Measurements from ENCODE around the gene KMT2E. TPM values are rescaled to one million over a fixed set of nuclear protein-coding genes. Genes with fewer than 3 reads are reported as not detected.

The KMT2E gene
- polyA plus RNA-seq, 1 experiment: 4.4 TPM

DNA sequence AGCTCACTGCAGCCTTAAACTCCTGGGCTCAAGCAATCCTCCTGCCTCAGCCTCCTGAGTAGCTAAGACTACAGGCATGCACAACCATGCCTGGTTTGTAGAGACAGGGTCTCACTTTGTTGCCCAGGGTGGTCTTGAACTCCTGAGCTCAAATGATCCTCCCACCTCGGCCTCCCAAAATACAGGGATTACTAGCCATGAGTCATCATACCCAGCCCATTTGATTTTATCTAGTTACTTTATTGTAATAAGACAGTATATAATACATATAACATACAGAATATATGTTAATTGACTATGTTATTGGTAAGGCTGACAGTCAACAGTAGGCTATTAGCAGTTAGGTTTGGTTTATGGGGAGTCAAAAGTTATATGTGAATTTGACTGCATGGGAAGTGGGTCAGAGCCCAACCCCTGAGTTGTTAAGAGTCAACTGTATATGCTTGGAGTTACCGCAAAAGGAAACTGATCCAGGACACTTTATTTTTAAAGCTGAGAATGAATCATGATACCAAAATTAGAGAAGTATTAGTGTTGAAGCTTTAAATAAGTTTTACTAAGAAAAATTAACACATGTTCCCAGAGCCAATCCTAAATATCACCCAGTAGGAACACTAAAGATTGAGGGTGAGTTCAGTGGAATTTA, 20.7 kb upstream of the KMT2E start:
- ChIA-PET POLR2A (no interaction called here), CTCF (interaction anchor here (1.3 kb wide), 1 partner anchor 15 kb away, joined by 4 read pairs; no protein-coding TSS in a partner anchor)
- Histone ChIP-seq H3K36me3 (ENCODE audit: control insufficient read depth, insufficient read depth, low read length) (peaks cover 2% of the 10 kb centered on the region; the same call in 1 of the 2 replicates), H3K4me3 (ENCODE audit: low read depth, low read length) (no peak overlapping the region), H3K27me3 (ENCODE audit: control insufficient read depth, insufficient read depth, low read length) (no peaks in the 10 kb centered on the region)
- DNase-seq (ENCODE audit: low read depth): no peak
- TF ChIP-seq, protein P1, sequence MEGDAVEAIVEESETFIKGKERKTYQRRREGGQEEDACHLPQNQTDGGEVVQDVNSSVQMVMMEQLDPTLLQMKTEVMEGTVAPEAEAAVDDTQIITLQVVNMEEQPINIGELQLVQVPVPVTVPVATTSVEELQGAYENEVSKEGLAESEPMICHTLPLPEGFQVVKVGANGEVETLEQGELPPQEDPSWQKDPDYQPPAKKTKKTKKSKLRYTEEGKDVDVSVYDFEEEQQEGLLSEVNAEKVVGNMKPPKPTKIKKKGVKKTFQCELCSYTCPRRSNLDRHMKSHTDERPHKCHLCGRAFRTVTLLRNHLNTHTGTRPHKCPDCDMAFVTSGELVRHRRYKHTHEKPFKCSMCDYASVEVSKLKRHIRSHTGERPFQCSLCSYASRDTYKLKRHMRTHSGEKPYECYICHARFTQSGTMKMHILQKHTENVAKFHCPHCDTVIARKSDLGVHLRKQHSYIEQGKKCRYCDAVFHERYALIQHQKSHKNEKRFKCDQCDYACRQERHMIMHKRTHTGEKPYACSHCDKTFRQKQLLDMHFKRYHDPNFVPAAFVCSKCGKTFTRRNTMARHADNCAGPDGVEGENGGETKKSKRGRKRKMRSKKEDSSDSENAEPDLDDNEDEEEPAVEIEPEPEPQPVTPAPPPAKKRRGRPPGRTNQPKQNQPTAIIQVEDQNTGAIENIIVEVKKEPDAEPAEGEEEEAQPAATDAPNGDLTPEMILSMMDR (IDR thresholded peaks at IDR 0.05; ENCODE audit: insufficient read depth, low read depth, low read length): no peak

DNA sequence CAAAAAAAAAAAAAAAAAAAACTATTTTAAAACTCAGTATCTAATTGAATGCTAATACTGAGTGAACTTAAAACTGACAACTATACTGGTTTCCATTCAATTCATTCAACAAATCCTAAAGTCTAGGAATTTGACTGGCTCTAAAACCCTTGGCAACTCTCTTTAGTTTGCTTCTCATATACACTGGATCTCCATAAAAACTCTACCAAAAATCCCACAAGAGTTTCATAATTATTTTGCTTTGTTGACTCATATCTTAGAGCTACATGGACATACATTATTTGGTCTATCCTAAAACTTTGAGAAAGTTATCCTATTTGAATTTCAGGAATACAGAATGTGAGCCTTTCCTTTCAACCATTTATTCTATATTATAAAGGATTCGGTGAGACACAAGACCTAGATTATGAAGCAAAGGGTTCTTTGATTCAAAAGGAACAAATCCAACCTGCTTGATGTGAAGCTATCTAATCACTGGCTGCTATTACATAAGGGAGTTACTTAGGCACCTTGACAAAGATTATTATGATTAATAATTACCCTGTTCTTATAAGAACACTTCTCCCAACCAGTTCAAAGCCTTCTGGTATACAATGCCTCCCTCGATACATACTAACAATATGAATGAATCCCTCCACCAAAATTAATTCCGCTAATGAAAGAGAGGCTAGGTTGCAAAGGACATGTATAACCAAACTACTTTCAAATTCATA, 15.8 kb upstream of the KMT2E start:
- Histone ChIP-seq H3K36me3 (ENCODE audit: control insufficient read depth, insufficient read depth, low read length) (no peaks in the 10 kb centered on the region), H3K4me3 (ENCODE audit: low read depth, low read length) (no peak overlapping the region), H3K27me3 (ENCODE audit: control insufficient read depth, insufficient read depth, low read length) (no peaks in the 10 kb centered on the region)
- DNase-seq (ENCODE audit: low read depth): no peak
- CTCF ChIA-PET: interaction anchor here (1.8 kb wide), 1 partner anchor 18 kb away, joined by 7 read pairs; no protein-coding TSS in a partner anchor
- TF ChIP-seq, protein P1 (IDR thresholded peaks at IDR 0.05; ENCODE audit: insufficient read depth, low read depth, low read length): no peak
- POLR2A ChIA-PET: no interaction called here

DNA sequence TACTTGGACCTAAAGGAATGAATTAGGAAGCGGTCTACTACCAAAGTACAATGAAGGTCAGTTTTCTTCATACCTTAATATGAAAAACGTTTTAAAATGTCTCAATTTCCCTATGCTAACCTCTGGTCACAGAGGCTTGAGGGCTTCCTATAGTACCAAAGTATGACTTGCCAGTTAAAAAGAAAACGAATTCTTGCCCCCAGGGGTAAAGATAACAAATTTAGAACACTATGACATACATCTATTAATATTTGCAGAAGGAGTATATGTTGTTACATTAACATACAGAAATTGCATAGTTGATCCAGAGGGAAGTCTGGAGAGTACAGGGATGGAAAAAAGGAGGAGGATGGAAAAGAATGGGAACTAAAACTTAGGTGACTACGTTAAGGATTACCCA, 13.8 kb upstream of the KMT2E start:
- POLR2A ChIA-PET: no interaction called here
- no peak for DNase-seq (ENCODE audit: low read depth)
- no peaks in the 10 kb centered on the region for H3K27me3 ChIP-seq (ENCODE audit: control insufficient read depth, insufficient read depth, low read length)
- CTCF ChIA-PET: no interaction called here
- TF ChIP-seq, protein P1 (IDR thresholded peaks at IDR 0.05; ENCODE audit: insufficient read depth, low read depth, low read length): no peak
- no peaks in the 10 kb centered on the region for H3K36me3 ChIP-seq (ENCODE audit: control insufficient read depth, insufficient read depth, low read length)
- H3K4me3 ChIP-seq (ENCODE audit: low read depth, low read length): no peak overlapping the region

DNA sequence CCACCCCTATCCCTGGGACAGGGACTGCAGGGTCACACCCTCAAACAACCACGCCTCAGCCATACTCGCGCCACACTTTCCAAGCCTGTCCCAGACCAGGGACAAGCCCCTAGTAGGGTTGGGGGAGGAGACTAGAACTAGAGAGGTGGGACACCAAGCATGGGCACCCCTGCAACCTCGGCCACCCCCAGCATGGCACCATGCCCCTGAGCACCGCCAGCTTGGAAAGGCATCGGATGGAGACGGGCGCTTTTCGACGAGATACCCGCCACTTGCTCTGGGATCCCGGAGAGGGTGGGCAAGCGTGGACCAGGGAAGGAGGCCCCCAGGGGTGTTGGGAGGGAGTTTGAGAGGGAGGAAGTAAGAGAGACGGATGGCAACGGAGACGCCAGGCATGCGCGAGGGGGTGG, 13.1 kb upstream of the KMT2E start:
- CTCF ChIA-PET: interaction anchor here (1.1 kb wide), 1 partner anchor 17 kb away, joined by 4 read pairs; no protein-coding TSS in a partner anchor
- Histone ChIP-seq H3K4me3 (ENCODE audit: low read depth, low read length) (no peak overlapping the region), H3K36me3 (ENCODE audit: control insufficient read depth, insufficient read depth, low read length) (no peaks in the 10 kb centered on the region), H3K27me3 (ENCODE audit: control insufficient read depth, insufficient read depth, low read length) (no peaks in the 10 kb centered on the region)
- TF ChIP-seq, protein P1 (IDR thresholded peaks at IDR 0.05; ENCODE audit: insufficient read depth, low read depth, low read length): no peak
- no peak for DNase-seq (ENCODE audit: low read depth)
- POLR2A ChIA-PET: no interaction called here

DNA sequence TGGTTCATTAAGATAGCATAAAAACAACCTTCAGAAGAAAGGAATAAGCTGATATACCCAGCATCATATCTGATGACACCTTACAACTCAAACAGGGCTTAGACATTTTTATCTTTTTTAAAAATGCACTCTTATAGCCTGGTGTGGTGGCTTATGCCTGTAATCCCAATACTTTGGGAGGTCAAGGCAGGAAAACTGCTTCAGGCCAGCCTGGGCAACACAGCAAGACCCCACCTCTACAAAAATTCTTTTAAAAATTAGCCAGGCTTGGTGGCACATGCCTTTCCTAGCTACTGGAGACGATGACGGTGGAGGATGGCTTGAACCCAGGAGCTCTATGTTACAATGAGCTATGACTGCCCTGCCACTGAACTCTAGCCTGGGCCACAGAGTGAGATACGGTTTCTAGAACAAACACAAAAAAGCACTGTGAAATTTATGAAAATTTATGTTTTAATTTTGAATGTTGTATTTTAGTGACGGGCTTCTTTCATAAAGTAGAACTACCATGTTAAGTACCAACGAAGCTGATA, 12.3 kb upstream of the KMT2E start:
- TF ChIP-seq, protein P1 (IDR thresholded peaks at IDR 0.05; ENCODE audit: insufficient read depth, low read depth, low read length): no peak
- no peaks in the 10 kb centered on the region for H3K27me3 ChIP-seq (ENCODE audit: control insufficient read depth, insufficient read depth, low read length)
- no peak for DNase-seq (ENCODE audit: low read depth)
- H3K4me3 ChIP-seq (ENCODE audit: low read depth, low read length): no peak overlapping the region
- CTCF ChIA-PET: interaction anchor here (0.8 to 1.6 kb wide), 4 partner anchors 10 to 82 kb away, joined by 3 to 4 read pairs (median 4); no protein-coding TSS in a partner anchor
- POLR2A ChIA-PET: interaction anchor here (0.7 kb wide), 1 partner anchor 12 kb away, joined by 3 read pairs; no protein-coding TSS in a partner anchor
- no peaks in the 10 kb centered on the region for H3K36me3 ChIP-seq (ENCODE audit: control insufficient read depth, insufficient read depth, low read length)

All from BJ (cell line).